CD4-positive, alpha-beta T cell (primary cell): ENCODE data around the gene TPPP. TPM values are rescaled to one million over a fixed set of nuclear protein-coding genes. Genes with fewer than 3 reads are reported as not detected.

Experiments used
- ATAC-seq: fragments of 200-7000 bp; cut with Tn5 transposase; one replicate; pipeline ENCODE4 v1.10.0; 2022; ENCODE audit warnings: mild to moderate bottlenecking; ENCODE audit not compliant: poor library complexity
- CTCF ChIA-PET: fragments of 350-600 bp; sonication (Branson Sonifier 250); formaldehyde crosslinking; loops from one replicate; lab custom pipeline; 2021; ENCODE audit warnings: antibody characterized with exemption, inconsistent platforms; lab: Charles Lee
- POLR2A ChIA-PET: fragments of 350-600 bp; sonication (Branson Sonifier 250); formaldehyde crosslinking; loops from one replicate; lab custom pipeline; 2021; ENCODE audit warnings: antibody characterized with exemption, inconsistent platforms; lab: Charles Lee
- DNase-seq, 14 experiments: peaks; one replicate each; pipeline ENCODE4 v3.0.0-alpha.2; 2013 to 2020; ENCODE audit warnings: mixed read lengths in 2 of 14
- H3K27ac ChIP-seq, 2 donors: one replicate each; pipeline versions ENCODE4 v1.5.1 to v1.7.0; 2013; ENCODE audit warnings: low read length in 2 of 2, low read depth in 1 of 2, mild to moderate bottlenecking in 1 of 2
- H3K27me3 ChIP-seq, 2 experiments: 1 replicate in 1 of 2; 2 replicates in 1 of 2; pipeline versions ENCODE4 v1.6.1 to v1.7.0; 2013; ENCODE audit warnings: low read length in 2 of 2, control low read depth in 1 of 2, mild to moderate bottlenecking in 1 of 2, moderate library complexity in 1 of 2; ENCODE audit not compliant: insufficient read depth in 2 of 2, control insufficient read depth in 1 of 2
- H3K36me3 ChIP-seq: one replicate; pipeline ENCODE4 v1.6.1; 2013; ENCODE audit warnings: low read length, control low read depth; ENCODE audit not compliant: insufficient read depth
- H3K4me1 ChIP-seq: one replicate; pipeline ENCODE4 v1.6.1; 2013; ENCODE audit warnings: low read length, control low read depth; ENCODE audit not compliant: insufficient read depth
- H3K4me3 ChIP-seq: one replicate; pipeline ENCODE4 v1.5.1; 2013; ENCODE audit warnings: mild to moderate bottlenecking, low read length, moderate library complexity
- H3K9me3 ChIP-seq, 2 experiments: 1 replicate in 1 of 2; 2 replicates in 1 of 2; pipeline versions ENCODE4 v1.6.1 to v1.7.0; 2013; ENCODE audit warnings: low read length in 2 of 2, mild to moderate bottlenecking in 2 of 2, control low read depth in 1 of 2, moderate library complexity in 1 of 2; ENCODE audit not compliant: control insufficient read depth in 1 of 2, insufficient read depth in 1 of 2
- H3K27ac Mint-ChIP-seq: one replicate; pipeline ENCODE4 v1.8.0; 2020; ENCODE audit warnings: mixed read lengths
- H3K27me3 Mint-ChIP-seq: one replicate; pipeline ENCODE4 v1.8.0; 2021; ENCODE audit warnings: mixed read lengths
- H3K36me3 Mint-ChIP-seq: one replicate; pipeline ENCODE4 v1.8.0; 2021; ENCODE audit warnings: low read depth, mixed read lengths
- H3K4me1 Mint-ChIP-seq: one replicate; pipeline ENCODE4 v1.8.0; 2021; ENCODE audit warnings: low read depth, mixed read lengths
- H3K4me3 Mint-ChIP-seq: one replicate; pipeline ENCODE4 v1.8.0; 2020; ENCODE audit warnings: mild to moderate bottlenecking, mixed read lengths
- H3K9me3 Mint-ChIP-seq: one replicate; pipeline ENCODE4 v1.8.0; 2020; ENCODE audit warnings: mixed read lengths
- CTCF ChIP-seq: fragments of 200-600 bp; IDR thresholded peaks from one replicate; pipeline ENCODE4 v1.8.0; 2022; ENCODE audit warnings: antibody characterized with exemption, mild to moderate bottlenecking
- intact Hi-C, 2 experiments: fragments of 100-400 bp; cut with DNase I in 1 of 2; cut with micrococcal nuclease in 1 of 2; formaldehyde crosslinking; loops; one replicate each; pipeline versions ENCODE4 v1.15.1 to v1.9.0; 2023 to 2025; cut with DNase I, micrococcal nuclease
- total RNA-seq, 174 experiments: library from RNA in 2 of 174; stranded (reverse) in 2 of 174; gene quantifications; one replicate each; pipeline ENCODE4 v1.2.3 and lab custom pipeline; 2021 to 2026

Gene TPPP
- total RNA-seq, 2 experiments from 2014 or later = 8.2 to 8.5 TPM

GRCh38 chr5:675111-675870, 17.9 kb downstream of the TPPP start:
- Mint-ChIP-seq H3K4me3 (no peak overlapping the region), H3K4me1 (peaks cover 9% of the 10 kb centered on the region), H3K27ac (no peak overlapping the region), H3K9me3 (no peaks in the 10 kb centered on the region), H3K36me3 (peaks cover 6% of the 10 kb centered on the region), H3K27me3 (peaks cover 12% of the 10 kb centered on the region)
- no peaks in the 10 kb centered on the region for H3K27me3 ChIP-seq
- no peak overlapping the region for H3K4me3 ChIP-seq
- intact Hi-C loops = no loop called here
- H3K36me3 ChIP-seq = no peaks in the 10 kb centered on the region
- TF ChIP-seq CTCF = no peak
- peaks cover 33% of the 10 kb centered on the region for H3K4me1 ChIP-seq
- ATAC-seq (no peak), DNase-seq (no peak)
- POLR2A ChIA-PET = no interaction called here
- CTCF ChIA-PET = no interaction called here
- H3K9me3 ChIP-seq = peaks cover 0 to 5% of the 10 kb centered on the region in 2 experiments
- no peak overlapping the region for H3K27ac ChIP-seq

GRCh38 chr5:674630-675011, 18.5 kb downstream of the TPPP start:
- Histone ChIP-seq H3K36me3 (no peaks in the 10 kb centered on the region), H3K4me3 (no peak overlapping the region), H3K9me3 (peaks cover 0 to 5% of the 10 kb centered on the region in 2 experiments), H3K4me1 (peaks cover 33% of the 10 kb centered on the region), H3K27me3 (no peaks in the 10 kb centered on the region), H3K27ac (no peak overlapping the region)
- Mint-ChIP-seq H3K36me3 (peaks cover 6% of the 10 kb centered on the region), H3K27ac (no peak overlapping the region), H3K4me3 (no peak overlapping the region), H3K27me3 (peaks cover 12% of the 10 kb centered on the region), H3K9me3 (no peaks in the 10 kb centered on the region), H3K4me1 (peaks cover 9% of the 10 kb centered on the region)
- DNase-seq (no peak), ATAC-seq (no peak)
- intact Hi-C loops = loop anchor here in 1 of 2 experiments (5.0 kb wide), 1 partner anchor 468 kb away; no protein-coding TSS in a partner anchor
- CTCF ChIA-PET = no interaction called here
- TF ChIP-seq CTCF = no peak
- POLR2A ChIA-PET = no interaction called here

GRCh38 chr5:673831-674629, 19.1 kb downstream of the TPPP start:
- CTCF ChIA-PET = no interaction called here
- Histone ChIP-seq H3K27me3 (no peaks in the 10 kb centered on the region), H3K4me3 (no peak overlapping the region), H3K4me1 (peaks cover 37% of the 10 kb centered on the region), H3K9me3 (peaks cover 0 to 5% of the 10 kb centered on the region in 2 experiments), H3K27ac (no peak overlapping the region), H3K36me3 (no peaks in the 10 kb centered on the region)
- Mint-ChIP-seq H3K27me3 (peaks cover 12% of the 10 kb centered on the region), H3K4me3 (no peak overlapping the region), H3K9me3 (no peaks in the 10 kb centered on the region), H3K27ac (no peak overlapping the region), H3K4me1 (peaks cover 9% of the 10 kb centered on the region), H3K36me3 (peaks cover 6% of the 10 kb centered on the region)
- no peak for TF ChIP-seq CTCF
- POLR2A ChIA-PET = no interaction called here
- DNase-seq (peak in 1 of 14 experiments; percentile 33), ATAC-seq (no peak)
- intact Hi-C loops = loop anchor here in 1 of 2 experiments (5.0 kb wide), 1 partner anchor 468 kb away; no protein-coding TSS in a partner anchor
